Prostate gland (tissue), 2 donors: ENCODE data around the gene EXOC2. TPM values are rescaled to one million over a fixed set of nuclear protein-coding genes. Genes with fewer than 3 reads are reported as not detected.

ENCODE experiments used
- DNase-seq: peaks from one replicate; pipeline ENCODE4 v3.0.0-alpha.2; 2019; ENCODE audit warnings: low spot score
- H3K27ac ChIP-seq, 2 donors: fragments of 200-600 bp; sonication (generic); 2 replicates each; pipeline ENCODE4 v1.5.1; 2017 to 2019
- H3K27me3 ChIP-seq: fragments of 200-600 bp; sonication (generic); replicated peaks from 2 replicates; pipeline ENCODE4 v1.5.1; 2019; ENCODE audit not compliant: insufficient read depth
- H3K36me3 ChIP-seq, 2 donors: fragments of 200-600 bp; sonication (generic); 1 replicate in 1 of 2; 2 replicates in 1 of 2; pipeline versions ENCODE4 v1.5.1 to v1.8.1; 2017 to 2019
- H3K4me1 ChIP-seq: fragments of 200-600 bp; sonication (generic); replicated peaks from 2 replicates; pipeline ENCODE4 v1.5.1; 2019
- H3K4me3 ChIP-seq, 2 donors: fragments of 200-600 bp; sonication (generic); 2 replicates each; pipeline ENCODE4 v1.5.1; 2017 to 2019
- H3K9me3 ChIP-seq: fragments of 200-600 bp; sonication (generic); 2 replicates; pipeline ENCODE4 v1.5.1; 2017
- POLR2A ChIP-seq: fragments of 450-650 bp; IDR thresholded peaks from one replicate; pipeline ENCODE4 v1.6.1; 2016; ENCODE audit warnings: antibody characterized with exemption, mild to moderate bottlenecking
- POLR2AphosphoS5 ChIP-seq: sonication (generic); formaldehyde crosslinking; IDR thresholded peaks from one replicate; pipeline ENCODE4 v1.6.1; 2017; ENCODE audit warnings: antibody characterized with exemption
- WGBS: methylation state at CpG from one replicate; pipeline ENCODE4 v1.1.5; 2018; 5-methylcytosine and 5-hydroxymethylcytosine counted together
- intact Hi-C: fragments of 100-400 bp; cut with DNase I; formaldehyde crosslinking; loops from one replicate; pipeline ENCODE4 v1.14.2; 2022
- total RNA-seq, 2 donors: library from RNA; depleted of rRNA; stranded (reverse); fragments of >200 nt; gene quantifications; one replicate each; pipeline ENCODE4 v1.1.0, GENCODE V29; 2016
- TF ChIP-seq, protein P1 (sequence below), 4 experiments: fragments of 200-600 bp in 2 of 4; fragments of 450-650 bp in 2 of 4; sonication (generic) in 2 of 4; IDR thresholded peaks; 1 replicate in 3 of 4; 2 replicates in 1 of 4; pipeline ENCODE4 v1.5.1; 2016 to 2019; ENCODE audit warnings: antibody characterized with exemption in 4 of 4, mild to moderate bottlenecking in 2 of 4, moderate library complexity in 2 of 4

EXOC2 gene
- total RNA-seq, 2 donors from 2014 or later = 18.2 to 30.8 TPM

GRCh38 chr6:548091-548490, 144.8 kb downstream of the EXOC2 start:
- no peaks in the 10 kb centered on the region for H3K4me1 ChIP-seq
- 84% methylated on average over 5 of the region's 5 CpGs for WGBS
- H3K27ac ChIP-seq = no peak overlapping the region
- H3K4me3 ChIP-seq = no peak overlapping the region
- TF ChIP-seq POLR2AphosphoS5 = no peak
- TF ChIP-seq POLR2A = no peak
- TF ChIP-seq, protein P1, sequence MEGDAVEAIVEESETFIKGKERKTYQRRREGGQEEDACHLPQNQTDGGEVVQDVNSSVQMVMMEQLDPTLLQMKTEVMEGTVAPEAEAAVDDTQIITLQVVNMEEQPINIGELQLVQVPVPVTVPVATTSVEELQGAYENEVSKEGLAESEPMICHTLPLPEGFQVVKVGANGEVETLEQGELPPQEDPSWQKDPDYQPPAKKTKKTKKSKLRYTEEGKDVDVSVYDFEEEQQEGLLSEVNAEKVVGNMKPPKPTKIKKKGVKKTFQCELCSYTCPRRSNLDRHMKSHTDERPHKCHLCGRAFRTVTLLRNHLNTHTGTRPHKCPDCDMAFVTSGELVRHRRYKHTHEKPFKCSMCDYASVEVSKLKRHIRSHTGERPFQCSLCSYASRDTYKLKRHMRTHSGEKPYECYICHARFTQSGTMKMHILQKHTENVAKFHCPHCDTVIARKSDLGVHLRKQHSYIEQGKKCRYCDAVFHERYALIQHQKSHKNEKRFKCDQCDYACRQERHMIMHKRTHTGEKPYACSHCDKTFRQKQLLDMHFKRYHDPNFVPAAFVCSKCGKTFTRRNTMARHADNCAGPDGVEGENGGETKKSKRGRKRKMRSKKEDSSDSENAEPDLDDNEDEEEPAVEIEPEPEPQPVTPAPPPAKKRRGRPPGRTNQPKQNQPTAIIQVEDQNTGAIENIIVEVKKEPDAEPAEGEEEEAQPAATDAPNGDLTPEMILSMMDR (IDR thresholded peaks at IDR 0.05) = no peak
- intact Hi-C loops = no loop called here
- no peaks in the 10 kb centered on the region for H3K36me3 ChIP-seq
- no peaks in the 10 kb centered on the region for H3K27me3 ChIP-seq
- DNase-seq = no peak
- H3K9me3 ChIP-seq = no peaks in the 10 kb centered on the region

GRCh38 chr6:540490-540889, 152.4 kb downstream of the EXOC2 start:
- Histone ChIP-seq H3K27me3 (no peaks in the 10 kb centered on the region), H3K4me3 (no peak overlapping the region), H3K27ac (no peak overlapping the region), H3K9me3 (no peaks in the 10 kb centered on the region), H3K4me1 (no peaks in the 10 kb centered on the region), H3K36me3 (no peaks in the 10 kb centered on the region)
- intact Hi-C loops = no loop called here
- no peak for DNase-seq
- TF ChIP-seq POLR2A (no peak), POLR2AphosphoS5 (no peak)
- TF ChIP-seq, protein P1 (IDR thresholded peaks at IDR 0.05) = no peak

DNA sequence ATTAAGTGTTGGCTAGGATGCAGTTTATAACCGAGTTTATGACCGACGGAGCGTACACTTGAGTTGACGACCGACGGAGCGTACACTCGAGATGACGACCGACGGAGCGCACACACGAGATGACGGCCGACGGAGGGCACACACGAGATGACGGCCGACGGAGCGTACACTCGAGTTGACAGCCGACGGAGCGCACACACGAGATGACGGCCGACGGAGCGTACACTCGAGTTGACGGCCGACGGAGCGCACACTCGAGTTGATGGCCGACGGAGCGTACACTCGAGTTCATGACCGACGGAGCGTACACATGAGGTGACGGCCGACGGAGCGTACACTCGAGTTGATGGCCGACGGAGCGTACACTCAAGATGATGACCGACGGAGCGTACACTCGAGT, 155.8 kb downstream of the EXOC2 start:
- TF ChIP-seq POLR2A = no peak
- no peak for TF ChIP-seq POLR2AphosphoS5
- TF ChIP-seq, protein P1 (IDR thresholded peaks at IDR 0.05) = no peak
- no peaks in the 10 kb centered on the region for H3K4me1 ChIP-seq
- H3K4me3 ChIP-seq = no peak overlapping the region
- H3K9me3 ChIP-seq = no peaks in the 10 kb centered on the region
- 94% methylated on average over 56 of the region's 56 CpGs for WGBS
- H3K27me3 ChIP-seq = no peaks in the 10 kb centered on the region
- intact Hi-C loops = no loop called here
- H3K27ac ChIP-seq = no peak overlapping the region
- no peaks in the 10 kb centered on the region for H3K36me3 ChIP-seq
- no peak for DNase-seq

DNA sequence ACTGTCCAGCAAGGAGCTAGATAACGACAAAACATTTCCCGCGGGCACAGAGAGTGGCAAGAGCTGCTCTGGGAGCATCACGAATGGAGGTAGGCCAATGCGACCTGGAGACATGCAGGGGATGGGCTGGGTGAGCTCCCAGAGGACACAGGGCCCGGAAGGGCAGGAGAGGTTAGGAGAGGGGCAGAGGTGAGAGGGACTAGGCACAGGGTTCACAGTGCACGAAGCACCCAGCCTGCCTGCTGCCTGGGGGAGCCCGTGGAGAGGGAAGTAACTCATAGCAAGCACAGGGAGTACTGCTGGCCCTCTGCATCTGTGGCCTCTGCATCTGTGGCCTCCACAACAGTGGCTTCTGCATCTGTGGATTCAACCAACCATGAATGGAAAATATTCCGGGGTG, 162.5 kb downstream of the EXOC2 start:
- Histone ChIP-seq H3K4me1 (no peaks in the 10 kb centered on the region), H3K36me3 (no peaks in the 10 kb centered on the region), H3K27me3 (no peaks in the 10 kb centered on the region), H3K9me3 (no peaks in the 10 kb centered on the region), H3K27ac (no peak overlapping the region), H3K4me3 (no peak overlapping the region)
- WGBS = 95% methylated on average over 9 of the region's 9 CpGs
- no peak for DNase-seq
- intact Hi-C loops = no loop called here
- no peak for TF ChIP-seq POLR2AphosphoS5
- no peak for TF ChIP-seq POLR2A
- TF ChIP-seq, protein P1 (IDR thresholded peaks at IDR 0.05) = no peak

GRCh38 chr6:528989-529388, 163.9 kb downstream of the EXOC2 start:
- no peak for DNase-seq
- Histone ChIP-seq H3K27ac (no peak overlapping the region), H3K27me3 (no peaks in the 10 kb centered on the region), H3K9me3 (no peaks in the 10 kb centered on the region), H3K36me3 (no peaks in the 10 kb centered on the region), H3K4me1 (no peaks in the 10 kb centered on the region), H3K4me3 (no peak overlapping the region)
- WGBS = 94% methylated on average over 18 of the region's 18 CpGs
- no peak for TF ChIP-seq POLR2A
- TF ChIP-seq, protein P1 (IDR thresholded peaks at IDR 0.05) = no peak
- TF ChIP-seq POLR2AphosphoS5 = no peak
- intact Hi-C loops = no loop called here
